Sigmoid colon (tissue), 4 donors: ENCODE measurements around the gene FAM107A.

Experiments
- CTCF ChIP-seq, 4 experiments: fragments of 450-650 bp in 3 of 4; fragments of 200-600 bp in 1 of 4; IDR thresholded peaks; one replicate each; pipeline ENCODE4 v1.5.1; 2016 to 2019; ENCODE audit warnings: antibody characterized with exemption in 4 of 4, mild to moderate bottlenecking in 3 of 4, moderate library complexity in 2 of 4
- EP300 ChIP-seq, 4 donors: sonication (generic); formaldehyde crosslinking; IDR thresholded peaks; one replicate each; pipeline ENCODE4 v1.6.1; 2017; ENCODE audit warnings: antibody characterized with exemption in 4 of 4
- POLR2A ChIP-seq, 2 donors: fragments of 450-650 bp; IDR thresholded peaks; one replicate each; pipeline ENCODE4 v1.6.1; 2016; ENCODE audit warnings: antibody characterized with exemption in 2 of 2, mild to moderate bottlenecking in 2 of 2, moderate library complexity in 2 of 2
- POLR2AphosphoS5 ChIP-seq, 4 donors: sonication (generic); formaldehyde crosslinking; IDR thresholded peaks; one replicate each; pipeline ENCODE4 v1.6.1; 2017; ENCODE audit warnings: antibody characterized with exemption in 4 of 4

DNA sequence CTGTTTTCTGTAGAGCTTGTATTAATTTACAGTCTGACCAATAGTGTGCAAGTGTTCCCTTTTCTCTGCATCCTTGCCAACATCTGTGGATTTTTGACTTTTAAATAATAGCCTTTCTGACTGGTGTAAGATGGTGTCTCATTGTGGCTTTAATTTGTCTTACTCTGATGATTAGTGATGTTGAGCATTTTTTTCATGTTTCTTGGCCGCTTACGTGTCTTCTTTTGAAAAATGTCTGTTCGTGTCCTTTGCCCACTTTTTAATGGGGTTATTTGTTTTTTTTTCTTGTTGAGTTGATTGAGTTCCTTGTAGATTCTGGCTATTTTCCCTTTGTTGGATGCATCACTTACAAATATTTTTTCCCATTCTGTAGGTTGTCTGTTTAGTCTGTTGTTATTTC lies 32.6 kb downstream of the FAM107A start:
- TF ChIP-seq POLR2A (IDR thresholded peaks at IDR 0.05) (no peak), EP300 (IDR thresholded peaks at IDR 0.05) (no peak), CTCF (IDR thresholded peaks at IDR 0.05) (no peak), POLR2AphosphoS5 (IDR thresholded peaks at IDR 0.05) (no peak)
